HG02571 (cell line): Measurements from ENCODE around the gene ATOH8.

ENCODE experiments used
- ATAC-seq: cut with Tn5 transposase; IDR thresholded peaks from one replicate; pipeline ENCODE4 v1.9.1; 2021; ENCODE audit warnings: mild to moderate bottlenecking, moderate library complexity; ENCODE audit not compliant: unreplicated experiment

ATOH8 gene

GRCh38 chr2:85769236-85769982 is 15.6 kb downstream of the ATOH8 start:
- ATAC-seq = no peak

DNA sequence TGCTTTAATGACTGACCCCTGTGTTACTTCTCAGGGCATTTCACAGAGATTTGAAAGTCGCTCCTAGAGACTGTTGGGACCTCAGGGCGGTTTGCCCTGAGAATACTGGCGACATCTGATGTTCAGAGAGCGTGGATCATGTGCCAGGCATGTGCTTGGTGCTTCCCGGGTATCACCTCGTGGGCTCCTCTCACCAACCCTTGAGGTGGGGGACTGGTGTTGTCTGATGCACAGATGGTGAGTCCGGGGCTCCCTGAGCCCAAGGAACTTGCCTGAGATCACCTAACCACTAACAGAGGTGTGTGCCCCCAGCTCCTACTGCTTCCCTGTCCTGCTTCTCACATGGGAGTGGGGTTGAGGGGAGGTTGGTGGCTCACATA is 16.2 kb downstream of the ATOH8 start:
- no peak for ATAC-seq

DNA sequence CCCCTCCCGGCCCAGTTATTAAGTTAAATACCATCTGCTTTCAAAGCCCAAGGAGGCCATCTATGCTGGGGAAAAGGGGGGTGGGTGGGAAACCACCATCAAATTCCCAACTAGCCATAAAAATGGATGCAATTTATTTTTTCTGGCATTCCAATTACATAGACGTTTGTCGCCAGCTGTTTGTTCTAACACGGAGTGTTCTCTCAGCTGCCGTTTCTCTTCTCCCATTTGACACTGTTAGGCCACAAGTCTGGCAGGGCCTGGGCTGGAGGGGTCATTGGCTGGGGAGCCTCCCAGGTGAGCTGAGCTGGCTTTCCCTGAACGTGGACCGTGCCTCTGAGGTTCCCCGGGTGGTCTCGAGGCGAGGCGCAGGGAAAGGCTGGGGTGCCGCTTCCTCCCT is 16.6 kb downstream of the ATOH8 start:
- ATAC-seq = no peak

- ATAC-seq = no peak
Observed at GRCh38 chr2:85770786-85771409, 17.1 kb downstream of the ATOH8 start.

DNA sequence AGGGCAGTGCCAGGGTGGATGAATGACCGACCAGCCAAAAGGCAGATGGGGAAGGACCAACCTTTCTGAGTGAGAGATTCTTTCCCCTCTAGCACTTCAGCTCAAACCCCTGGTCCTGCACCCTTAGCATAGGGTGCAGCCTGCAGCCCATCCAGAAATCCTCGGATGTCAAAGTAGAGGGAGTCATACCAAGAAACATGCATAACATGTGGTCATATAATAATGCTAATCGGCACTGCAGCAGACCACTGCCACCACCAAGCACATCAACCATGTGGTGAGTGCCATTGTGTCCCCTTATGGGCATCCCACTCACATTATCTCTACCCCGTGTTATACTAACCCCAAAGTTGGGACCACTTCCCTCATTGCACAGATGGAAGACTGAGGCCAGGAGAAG is 17.7 kb downstream of the ATOH8 start:
- ATAC-seq = no peak

DNA sequence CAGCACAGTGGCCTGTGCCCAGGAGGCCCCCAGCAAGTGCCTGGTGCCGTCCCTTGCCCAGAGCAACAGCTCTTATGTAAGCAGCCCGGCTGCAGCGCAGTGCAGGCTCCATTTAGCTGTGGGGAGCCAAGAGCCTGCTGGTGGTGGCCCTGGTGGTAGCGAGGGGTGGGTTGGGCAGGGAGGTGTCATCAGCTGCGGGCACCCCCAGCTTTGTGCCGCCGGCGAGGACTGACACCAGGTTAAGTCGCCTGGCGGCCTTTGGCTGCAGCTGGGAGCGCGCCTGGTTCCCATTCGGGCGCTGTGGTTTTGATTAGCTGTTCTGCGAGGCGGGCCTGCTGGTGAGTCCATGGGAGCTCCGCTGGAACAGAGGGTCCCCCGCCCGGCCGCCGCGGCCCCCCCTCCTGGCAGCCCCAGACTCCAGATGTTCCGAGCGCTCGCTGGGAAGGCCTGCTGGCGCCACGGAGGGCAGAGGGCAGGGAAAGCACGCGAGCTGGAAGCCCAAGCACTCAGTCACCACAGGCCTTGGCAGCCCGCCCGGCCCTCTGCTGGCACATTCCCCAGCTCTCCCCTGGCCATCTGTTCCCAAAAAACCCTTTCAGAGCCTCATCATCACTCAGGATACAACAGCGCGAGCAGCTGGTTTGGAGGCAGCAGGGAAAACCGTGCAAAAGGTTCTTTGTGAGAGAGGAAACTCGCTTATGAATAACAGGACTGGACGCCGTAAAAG is 18.4 kb downstream of the ATOH8 start:
- ATAC-seq = no peak

DNA sequence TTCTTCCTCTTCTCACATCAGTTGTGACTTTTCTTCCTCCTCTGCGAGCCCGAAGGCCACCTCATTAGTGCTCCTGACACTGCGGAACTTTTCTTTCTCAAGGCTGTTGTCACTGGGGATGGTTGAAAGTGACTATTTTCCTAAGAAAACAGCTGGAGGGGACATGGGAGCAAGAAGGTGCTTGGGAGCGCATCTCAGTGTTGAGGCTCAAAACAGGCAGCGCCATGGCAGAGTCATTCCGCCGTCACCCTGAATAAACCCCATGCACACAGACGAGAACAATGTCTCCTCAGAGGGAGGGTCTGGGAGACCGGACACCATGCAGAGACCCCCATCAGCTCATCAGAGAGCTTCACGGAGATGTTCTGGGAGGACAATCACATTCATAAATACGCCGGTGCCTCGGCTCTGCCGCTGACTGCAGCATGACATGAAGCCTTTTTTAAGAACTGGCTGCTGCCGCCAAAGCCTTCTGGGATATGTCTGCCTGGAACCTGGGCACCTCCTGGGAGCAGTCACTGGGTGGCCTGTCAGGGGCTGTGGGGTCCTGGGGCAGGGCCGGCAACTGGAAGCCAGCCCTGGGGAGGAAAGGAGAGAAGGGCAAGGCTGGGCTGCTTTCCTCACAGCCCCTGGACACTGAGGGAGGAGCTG is 19.2 kb downstream of the ATOH8 start:
- no peak for ATAC-seq

- no peak for ATAC-seq
Observed at GRCh38 chr2:85773692-85774091, 19.9 kb downstream of the ATOH8 start.

GRCh38 chr2:85774126-85774978 is 20.6 kb downstream of the ATOH8 start:
- ATAC-seq = no peak

GRCh38 chr2:85775406-85776381 is 21.9 kb downstream of the ATOH8 start:
- ATAC-seq = no peak

DNA sequence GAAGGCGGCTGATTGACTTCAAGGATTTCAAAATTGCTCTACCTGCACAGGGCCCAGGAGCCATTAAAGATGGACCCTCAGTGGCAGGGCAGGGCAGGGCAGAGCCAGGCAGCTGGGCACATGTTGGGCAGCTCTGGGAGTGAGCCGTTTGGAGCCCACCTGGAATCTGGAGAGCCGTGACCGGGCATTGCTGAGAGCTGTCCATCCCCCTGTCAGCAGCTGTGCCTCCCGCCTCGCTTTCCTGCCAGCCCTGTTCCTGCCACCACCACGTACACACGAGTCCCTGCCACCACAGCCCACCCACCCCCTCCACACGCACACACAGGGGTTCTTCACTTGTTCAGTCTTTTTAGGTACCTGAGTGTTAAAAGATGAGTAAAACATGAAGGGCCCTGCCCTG is 22.9 kb downstream of the ATOH8 start:
- ATAC-seq = no peak

- ATAC-seq = no peak
Observed at GRCh38 chr2:85777441-85777861, 23.7 kb downstream of the ATOH8 start.

GRCh38 chr2:85778646-85779379 is 25.0 kb downstream of the ATOH8 start:
- ATAC-seq = no peak

DNA sequence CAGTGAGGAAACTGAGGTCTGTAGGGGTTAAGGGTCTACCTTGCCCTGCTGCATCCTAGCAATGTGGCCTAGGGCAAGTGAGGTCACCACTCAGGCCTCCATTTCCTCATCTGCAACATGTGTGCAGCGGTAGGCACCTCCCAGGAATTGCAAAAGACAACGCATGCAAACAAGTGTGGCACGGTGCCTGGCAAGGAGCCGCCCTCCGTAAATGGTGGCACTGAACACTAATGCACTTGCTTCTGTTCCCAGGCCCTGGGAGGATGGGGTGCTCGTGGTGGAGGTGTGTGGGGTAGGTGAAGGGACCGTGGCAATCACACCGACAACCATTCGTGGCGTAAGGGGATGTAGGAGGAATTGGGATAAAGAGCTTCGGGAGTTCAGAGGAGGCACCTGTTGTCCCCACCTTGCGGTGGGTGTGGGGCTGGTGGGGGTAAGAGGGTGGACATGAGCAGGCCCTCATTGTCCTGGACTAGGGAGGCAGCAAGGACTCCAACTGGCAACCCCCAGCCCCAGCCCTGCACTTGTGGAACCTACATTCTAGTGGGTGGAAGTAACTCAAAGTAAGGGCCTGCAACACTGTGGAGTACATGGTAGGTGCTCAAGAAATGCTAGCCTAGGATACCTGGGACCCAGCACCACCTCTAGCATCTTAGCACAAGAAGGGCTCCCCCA is 26.0 kb downstream of the ATOH8 start:
- no peak for ATAC-seq

- ATAC-seq = no peak
Observed at GRCh38 chr2:85780316-85781012, 26.7 kb downstream of the ATOH8 start.

- no peak for ATAC-seq
Observed at GRCh38 chr2:85781013-85781332, 27.2 kb downstream of the ATOH8 start.

DNA sequence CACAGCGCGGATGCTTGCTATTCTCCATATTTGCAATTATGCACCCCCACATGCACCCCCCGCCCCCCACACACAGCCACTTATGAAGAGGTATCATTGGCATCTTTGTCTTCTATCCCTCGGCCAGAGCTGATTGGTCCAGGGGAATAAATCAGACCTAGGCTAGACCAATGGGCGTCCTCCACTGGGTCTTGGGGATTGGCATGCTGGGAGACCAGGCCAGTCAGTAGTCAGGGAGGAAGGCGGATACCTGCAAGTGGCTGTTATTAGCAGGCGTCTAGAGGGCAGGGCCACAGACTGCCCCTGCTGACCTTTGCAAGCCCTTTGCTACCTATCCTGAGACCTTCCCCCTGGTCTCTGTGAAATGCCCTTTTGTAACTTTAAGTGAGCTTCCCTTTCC is 30.0 kb downstream of the ATOH8 start:
- ATAC-seq = no peak

DNA sequence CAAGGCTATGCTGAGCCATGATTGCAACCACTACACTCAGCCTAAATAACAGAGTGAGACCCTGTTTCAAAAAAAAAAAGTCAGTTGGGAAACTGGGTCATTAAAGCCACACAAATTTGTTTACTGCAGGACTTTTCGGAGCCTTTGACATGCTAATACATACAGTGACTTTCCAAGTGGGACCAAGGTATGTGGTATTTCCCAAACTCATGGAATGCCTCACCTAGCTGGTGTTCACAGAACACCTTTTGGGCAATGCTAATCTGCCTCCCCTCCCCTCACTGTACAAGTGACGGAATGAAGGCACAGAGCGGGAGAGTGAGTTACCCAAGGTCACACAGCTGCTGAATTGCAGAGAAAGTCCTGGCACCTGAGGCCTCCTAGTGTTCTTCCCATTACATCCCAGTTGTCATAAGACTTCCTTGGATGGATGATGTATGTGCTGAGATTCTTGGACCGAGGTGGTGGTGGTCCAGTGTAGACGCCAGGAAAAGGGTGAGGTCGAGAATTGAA is 30.7 kb downstream of the ATOH8 start:
- ATAC-seq = no peak
